Iris pigment epithelial cell (primary cell): ENCODE results near the gene CARD10.
A peak's percentile ranks its signal among the peaks of the same experiment; 100 is the strongest.

Source experiments
- DNase-seq: peaks from one replicate; pipeline ENCODE4 v3.0.0-alpha.2; 2011; ENCODE audit warnings: low read depth

The CARD10 gene

DNA sequence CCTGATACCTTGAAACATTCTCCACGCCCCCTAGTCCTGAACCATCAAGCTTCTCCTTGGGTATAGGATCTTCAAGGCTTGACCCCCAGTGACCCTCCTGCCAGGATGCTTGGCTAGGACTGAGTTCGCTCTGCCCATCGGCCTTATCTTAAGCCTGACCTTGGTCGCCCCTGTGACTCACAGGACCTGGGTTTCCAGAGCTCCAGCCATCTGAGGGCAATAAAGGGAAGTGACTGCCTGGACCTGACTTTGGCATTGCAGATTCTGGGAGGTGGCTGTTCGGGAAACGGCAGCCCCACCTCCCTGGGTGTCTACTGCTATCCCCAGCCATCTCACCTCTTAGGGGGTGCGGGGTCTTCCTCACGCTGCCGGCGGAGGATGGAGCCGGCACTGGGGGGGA is 15.4 kb downstream of the CARD10 start:
- DNase-seq: no peak

- DNase-seq: no peak
Observed at GRCh38 chr22:37503183-37503683, 16.0 kb downstream of the CARD10 start.

- DNase-seq: no peak
Observed at GRCh38 chr22:37502342-37503182, 16.7 kb downstream of the CARD10 start.

DNA sequence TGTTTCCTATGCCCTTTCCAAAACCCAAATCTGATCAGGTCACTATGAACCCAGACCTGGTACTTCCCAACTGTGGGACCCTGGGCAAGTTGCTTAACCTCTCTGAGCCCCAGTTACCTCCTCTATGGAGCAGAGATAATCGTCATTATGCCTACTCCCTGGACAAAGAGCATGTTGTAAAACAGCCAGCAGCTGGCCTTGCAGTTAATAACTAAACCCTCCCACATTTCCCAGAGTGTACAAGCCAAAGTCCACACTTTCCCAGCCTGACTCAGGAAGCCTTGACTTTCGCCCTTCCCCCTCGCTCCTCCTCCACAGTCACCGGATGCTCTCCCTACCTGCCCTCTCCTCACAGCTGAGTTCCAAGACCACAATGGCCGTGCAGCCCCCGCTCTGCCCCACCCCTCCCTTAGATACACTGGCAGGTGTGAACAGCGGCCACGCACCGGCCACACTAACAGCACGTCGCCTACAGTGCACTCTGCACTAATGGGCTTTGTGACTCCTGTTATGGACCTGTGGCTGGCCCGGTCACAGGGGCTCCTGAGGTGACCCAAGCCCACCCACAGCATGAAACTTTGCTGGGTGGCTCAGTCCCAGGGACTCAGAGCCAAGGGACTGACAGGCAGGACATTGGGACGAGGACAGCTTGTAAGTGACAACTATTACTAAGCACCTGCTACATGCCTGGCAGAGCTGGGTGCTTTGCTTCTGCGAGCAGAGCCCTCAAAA is 17.4 kb downstream of the CARD10 start:
- DNase-seq: peak; percentile 84

DNA sequence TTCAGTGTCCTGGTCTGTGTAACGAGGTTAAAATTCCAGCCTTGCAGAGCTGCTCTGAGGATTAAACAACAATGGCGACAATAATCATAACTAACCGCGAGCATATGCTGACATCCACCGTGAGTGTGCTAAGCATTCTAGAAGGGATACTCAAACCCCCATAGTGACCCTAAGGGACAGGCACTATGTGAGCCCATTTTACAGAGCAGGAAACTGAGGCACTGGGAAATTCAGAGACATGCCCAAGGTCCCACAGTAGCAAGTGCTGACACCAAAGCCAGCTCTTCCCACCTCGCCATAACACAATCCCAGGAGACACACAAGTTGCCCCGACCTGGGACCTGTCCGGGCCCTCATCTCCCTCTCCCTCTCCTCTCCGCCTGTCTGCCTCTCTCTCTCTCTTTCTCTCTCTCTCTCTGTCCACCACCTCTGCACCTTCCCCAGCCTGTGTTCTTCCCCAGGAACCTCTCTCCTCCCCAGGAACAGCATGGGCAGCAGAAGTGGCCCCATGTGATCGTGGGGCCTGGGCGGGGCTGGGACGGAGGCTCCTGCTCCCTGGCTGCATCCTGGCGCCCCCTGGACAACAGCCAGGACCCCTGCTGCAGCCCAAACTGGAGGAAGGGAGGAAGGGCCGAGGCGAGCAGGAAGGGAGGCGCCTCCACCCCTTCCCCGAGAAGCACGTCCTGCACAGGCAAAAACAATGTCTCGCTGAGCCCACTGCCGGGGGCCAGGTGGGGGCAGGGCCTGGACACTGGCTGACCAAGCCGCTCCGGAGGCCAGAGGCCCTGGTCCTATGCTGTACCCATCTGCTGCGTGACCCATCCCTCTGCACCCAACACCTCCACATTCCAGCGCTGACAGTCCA is 18.2 kb downstream of the CARD10 start:
- no peak for DNase-seq

DNA sequence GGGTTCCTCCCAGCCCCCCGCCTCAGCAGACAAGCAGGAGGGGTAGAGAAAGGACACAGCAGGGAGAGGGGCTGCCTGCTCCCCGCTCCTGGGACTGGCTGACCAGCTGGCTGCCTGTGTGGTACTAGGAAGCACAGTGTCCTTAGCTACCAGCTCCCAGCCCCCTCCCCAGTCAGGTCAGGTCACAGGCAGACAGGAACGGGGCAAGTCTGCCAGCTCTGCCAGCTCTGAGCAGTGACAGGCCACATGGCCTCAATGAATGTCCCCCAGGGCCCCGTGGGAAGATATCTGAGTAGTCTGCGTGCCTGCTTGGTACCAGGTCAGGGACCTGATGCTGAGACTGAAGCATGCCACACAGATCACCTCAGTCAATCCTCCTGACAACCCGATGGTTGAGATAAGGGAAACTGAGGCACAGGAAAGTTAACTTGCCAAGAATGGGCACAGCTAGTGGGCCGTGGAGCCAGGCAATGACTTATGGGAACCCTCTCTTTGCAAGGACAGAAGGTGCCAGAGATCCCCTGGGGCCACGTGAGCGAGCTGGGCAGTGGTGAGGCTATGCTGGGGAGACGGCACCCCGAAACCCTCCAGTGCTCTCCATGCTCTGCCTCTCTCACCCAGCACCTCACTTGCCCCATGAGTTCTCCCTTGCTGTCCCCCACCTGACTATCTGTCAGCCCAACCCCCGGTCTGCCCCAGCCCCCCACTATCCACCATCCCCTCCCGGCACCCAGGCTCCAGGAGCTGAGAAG is 19.2 kb downstream of the CARD10 start:
- DNase-seq: no peak

DNA sequence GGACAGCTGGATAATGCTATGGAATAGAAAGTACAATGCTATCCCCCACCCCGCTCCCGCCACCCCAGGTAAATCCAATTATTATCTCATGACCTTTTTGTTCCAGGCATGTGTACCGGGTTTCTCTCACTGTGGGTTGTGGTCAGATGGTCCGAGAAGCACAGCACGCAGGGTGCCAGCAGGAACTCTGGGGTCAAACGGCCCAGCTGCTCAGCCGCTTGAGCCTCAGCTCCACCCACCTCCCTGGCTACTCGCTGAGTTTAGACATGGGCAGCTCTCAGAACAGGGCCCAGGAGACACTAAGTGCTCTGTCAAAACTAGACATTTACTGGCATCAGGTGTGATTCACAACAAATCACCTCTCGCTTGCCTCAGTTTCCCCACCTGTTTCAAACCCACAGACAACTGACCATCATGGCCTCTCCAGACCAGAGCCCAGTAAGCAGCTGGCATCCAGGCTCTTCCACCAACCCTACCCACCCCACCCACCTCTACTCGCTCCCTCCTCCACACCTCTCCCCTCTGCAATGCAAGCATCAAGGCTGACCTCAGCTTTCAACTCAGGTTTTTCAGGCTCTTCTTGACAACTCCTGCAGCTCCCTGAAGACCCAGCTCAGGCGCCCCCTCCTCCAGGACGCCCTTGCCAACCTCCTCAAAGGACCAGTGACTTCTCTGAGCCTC is 20.0 kb downstream of the CARD10 start:
- DNase-seq: peak; percentile 34

- no peak for DNase-seq
Observed at GRCh38 chr22:37498289-37498909, 20.8 kb downstream of the CARD10 start.

- DNase-seq: peak; percentile 93
Observed at GRCh38 chr22:37497062-37497599, 22.1 kb downstream of the CARD10 start.

DNA sequence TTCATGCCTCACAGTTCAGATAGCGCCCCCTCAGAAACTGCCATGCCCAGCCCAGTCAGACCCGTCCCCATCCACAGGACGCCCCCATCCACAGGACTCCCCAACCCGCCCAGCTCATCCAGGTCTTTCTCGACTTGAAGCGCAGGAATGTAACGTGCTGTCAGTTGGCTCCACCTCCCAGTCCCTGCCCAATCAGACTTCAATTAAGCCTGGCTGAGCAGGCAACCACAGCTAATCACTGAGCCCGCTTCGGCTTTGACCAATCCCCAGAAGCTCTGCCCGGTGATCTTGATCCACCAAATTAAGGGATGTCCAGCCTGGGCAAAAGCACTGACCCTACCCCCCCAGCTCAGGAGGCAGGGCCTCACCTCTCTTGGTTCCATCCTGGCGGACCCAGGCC is 22.6 kb downstream of the CARD10 start:
- DNase-seq: peak; percentile 81

DNA sequence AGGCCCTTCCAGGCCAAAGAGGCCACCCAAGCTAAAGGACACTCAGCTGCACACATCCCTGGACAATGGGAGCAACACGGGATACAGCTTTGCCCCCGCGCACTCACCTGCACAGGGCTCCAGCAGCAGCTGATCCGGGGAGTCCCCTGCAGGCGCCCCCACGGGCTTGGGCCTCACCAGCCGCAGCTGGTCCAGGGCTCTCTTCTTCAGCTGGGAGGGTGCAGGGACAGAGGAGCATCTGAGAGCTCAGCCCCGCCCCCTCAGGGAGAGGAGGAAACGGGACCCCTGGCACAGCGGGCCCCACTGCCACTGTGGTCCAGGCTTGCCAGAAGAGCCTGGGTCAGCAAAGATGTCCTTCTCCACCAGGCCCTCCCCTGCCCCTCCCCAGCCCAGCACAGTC is 25.2 kb downstream of the CARD10 start:
- no peak for DNase-seq

GRCh38 chr22:37492428-37493344 is 26.5 kb downstream of the CARD10 start:
- DNase-seq: peak; percentile 69

DNA sequence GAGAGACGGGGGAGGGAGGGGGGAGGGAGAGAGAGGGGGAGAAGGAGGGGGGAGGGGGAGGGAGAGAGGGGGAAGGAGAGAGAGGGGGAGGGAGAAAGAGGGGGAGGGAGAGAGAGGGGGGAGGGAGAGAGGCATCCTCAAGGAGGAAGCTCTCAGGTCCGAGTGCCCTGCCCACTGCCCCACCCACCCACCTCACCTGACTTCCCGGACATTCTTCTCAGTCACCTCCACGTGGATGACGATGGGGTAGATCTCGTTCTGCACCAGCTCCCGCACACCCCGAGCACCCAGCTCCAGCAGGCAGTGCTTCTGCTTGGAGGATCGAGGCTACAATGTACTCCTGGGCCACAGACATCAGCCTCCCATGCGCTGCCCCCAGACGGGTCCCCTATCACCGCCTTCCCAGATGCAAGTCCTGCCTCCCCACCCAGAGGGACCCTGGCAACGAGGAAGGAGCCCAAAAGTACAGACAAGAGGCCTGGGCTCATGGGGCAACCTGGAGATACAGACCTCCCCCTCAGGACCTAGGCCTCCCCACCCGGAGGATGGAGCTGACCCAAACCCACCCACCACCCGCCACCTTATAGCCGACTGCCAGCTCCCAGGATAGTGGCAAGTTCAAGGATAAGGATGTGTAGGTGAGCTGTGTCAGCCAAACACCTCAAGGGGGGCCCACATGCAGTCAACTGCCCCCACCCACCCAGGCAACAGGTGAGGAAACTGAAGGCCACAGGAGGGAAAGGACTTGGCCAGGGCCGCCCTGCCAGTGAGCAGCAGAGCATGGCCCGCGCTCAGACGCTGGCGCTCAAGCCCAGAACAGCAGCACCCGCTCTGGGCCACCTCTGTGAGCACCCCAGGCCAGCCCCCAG is 27.4 kb downstream of the CARD10 start:
- DNase-seq: no peak

GRCh38 chr22:37491106-37491505 is 28.1 kb downstream of the CARD10 start:
- no peak for DNase-seq

GRCh38 chr22:37489983-37490382 is 29.2 kb downstream of the CARD10 start:
- no peak for DNase-seq

DNA sequence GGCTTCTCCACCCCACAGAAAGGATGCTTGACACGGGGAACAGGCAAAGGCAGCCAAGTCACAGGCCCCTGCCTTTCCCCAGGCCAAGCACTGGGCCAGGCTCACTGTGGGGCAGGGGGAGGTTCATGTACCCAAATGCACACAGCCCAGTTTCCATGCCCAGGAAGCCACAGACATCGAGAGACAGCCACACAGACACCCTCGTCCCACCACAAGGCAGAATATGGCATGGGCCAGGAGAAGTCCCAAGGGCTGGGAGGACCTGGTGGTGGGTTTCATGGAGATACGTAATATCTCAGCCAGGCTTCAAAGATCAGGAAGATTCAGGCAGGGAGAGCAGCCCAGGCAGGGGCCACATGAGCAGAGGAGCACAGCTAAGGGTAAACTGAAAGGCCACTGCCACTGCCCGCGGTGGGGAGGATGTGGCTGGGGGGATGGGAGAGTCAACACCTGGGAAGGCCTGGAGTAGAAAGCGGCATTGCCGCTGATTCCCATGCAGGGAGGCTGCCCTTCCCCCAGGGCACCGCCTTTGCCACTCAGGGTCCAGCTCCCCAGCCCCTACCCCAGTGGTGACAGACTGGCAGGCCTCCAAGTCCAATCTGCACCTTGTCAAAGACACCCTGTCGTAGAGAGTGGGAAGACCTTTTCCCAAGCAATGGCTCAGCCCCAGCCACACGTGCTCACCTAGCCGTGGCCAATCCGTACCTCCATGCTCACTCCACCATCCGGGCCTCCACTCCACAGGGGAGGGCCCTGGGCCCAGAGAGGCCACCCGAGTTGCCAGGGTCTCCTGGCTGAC is 30.7 kb downstream of the CARD10 start:
- DNase-seq: no peak

DNA sequence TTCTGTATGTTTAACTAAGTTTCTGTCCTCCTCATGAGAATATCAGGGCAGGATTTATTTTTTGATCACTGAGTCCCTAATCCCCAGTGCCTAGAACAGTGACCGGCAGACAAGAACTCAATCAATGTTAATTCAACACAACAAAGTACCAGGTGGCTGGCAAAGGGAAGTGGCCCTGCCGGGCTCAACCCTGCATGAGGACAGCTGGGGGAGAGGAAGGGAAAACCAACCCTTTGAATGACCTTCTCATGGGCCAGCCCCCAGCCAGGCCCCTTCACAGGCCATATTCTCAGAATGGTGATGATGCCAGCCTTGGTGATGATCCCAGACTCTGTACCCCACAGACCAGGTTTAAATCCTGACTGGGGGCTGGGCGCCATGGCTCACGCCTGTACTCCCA is 31.6 kb downstream of the CARD10 start:
- no peak for DNase-seq
